ENCODE measurements around the gene CRAMP1.

Gene CRAMP1

GRCh38 chr16:1640261-1640941 lies 28.2 kb downstream of the CRAMP1 start:
- no peak for TF ChIP-seq Cebpa-rat (IDR thresholded peaks at IDR 0.05)
- peaks cover 93% of the 10 kb centered on the region for H3K36me3 ChIP-seq
- no peaks in the 10 kb centered on the region for H3K9me3 ChIP-seq
- peak overlapping the region; percentile 83 for H3K4me2 ChIP-seq
- H3K9ac ChIP-seq: peak overlapping the region; percentile 42
- H3K27ac ChIP-seq: peak overlapping the region; percentile 78
- H3K27me3 ChIP-seq: no peaks in the 10 kb centered on the region
- H3K4me3 ChIP-seq: peak overlapping the region; percentile 22; the same call in 1 of the 2 replicates
- peaks cover 71% of the 10 kb centered on the region for H3K4me1 ChIP-seq
- no peaks in the 10 kb centered on the region; the same call in 1 of the 2 replicates for H4K20me1 ChIP-seq

DNA sequence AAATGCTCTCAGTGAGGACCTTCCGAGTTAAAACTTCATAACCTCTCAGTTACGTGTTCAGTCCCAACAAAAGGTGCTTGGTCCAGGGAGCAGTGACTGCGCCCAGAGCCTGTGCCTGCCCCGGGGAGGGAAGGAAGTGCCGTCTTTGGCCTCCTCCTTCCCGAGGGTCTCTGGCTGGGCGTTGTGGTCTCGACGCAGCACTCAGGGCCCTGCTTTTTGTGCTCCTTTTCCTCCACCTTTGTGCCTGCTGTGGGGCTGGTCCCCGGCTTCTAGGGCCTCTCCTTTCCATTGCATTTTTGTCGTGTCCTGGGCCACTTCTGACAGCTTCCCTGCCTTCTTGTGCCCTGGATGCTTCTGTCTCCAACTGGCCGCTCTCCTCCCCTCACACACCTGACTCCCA lies 29.1 kb downstream of the CRAMP1 start:
- H3K4me1 ChIP-seq: peaks cover 80% of the 10 kb centered on the region
- peaks cover 93% of the 10 kb centered on the region for H3K36me3 ChIP-seq
- no peak for TF ChIP-seq Cebpa-rat (IDR thresholded peaks at IDR 0.05)
- no peaks in the 10 kb centered on the region for H4K20me1 ChIP-seq
- H3K27me3 ChIP-seq: no peaks in the 10 kb centered on the region
- peak overlapping the region; percentile 83 for H3K4me2 ChIP-seq
- peak overlapping the region; percentile 42 for H3K9ac ChIP-seq
- H3K4me3 ChIP-seq: no peak overlapping the region
- no peaks in the 10 kb centered on the region for H3K9me3 ChIP-seq
- H3K27ac ChIP-seq: peak overlapping the region; percentile 78

DNA sequence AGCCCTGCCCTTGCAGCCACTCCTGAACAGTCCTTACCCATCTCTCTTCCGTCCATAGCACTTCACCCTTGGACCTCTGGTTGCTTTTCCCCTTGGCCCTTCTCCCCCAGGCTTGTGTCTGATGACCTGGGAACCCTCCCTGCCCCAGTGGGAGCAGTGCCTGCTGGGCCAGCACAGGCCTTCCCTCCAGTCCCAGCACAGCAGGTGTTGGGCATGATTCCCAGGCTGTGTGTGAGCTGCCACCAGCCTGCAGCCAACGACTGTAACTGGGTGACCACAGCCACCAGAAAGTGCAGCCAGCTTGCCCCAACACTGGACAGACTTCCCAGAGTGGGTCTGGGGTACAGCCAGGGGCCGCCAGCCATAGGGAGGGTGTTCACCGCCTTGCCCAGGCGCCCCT lies 30.0 kb downstream of the CRAMP1 start:
- Histone ChIP-seq H3K27ac (peak overlapping the region; percentile 78), H3K9ac (no peak overlapping the region; the same call in 1 of the 2 replicates), H3K36me3 (peaks cover 86% of the 10 kb centered on the region), H4K20me1 (no peaks in the 10 kb centered on the region), H3K4me2 (peak overlapping the region; percentile 12; the same call in 1 of the 2 replicates), H3K4me3 (no peak overlapping the region), H3K9me3 (no peaks in the 10 kb centered on the region), H3K27me3 (no peaks in the 10 kb centered on the region), H3K4me1 (peaks cover 88% of the 10 kb centered on the region)
- no peak for TF ChIP-seq Cebpa-rat (IDR thresholded peaks at IDR 0.05)

- Histone ChIP-seq H3K4me3 (no peak overlapping the region), H3K36me3 (peaks cover 80% of the 10 kb centered on the region), H3K27ac (peak overlapping the region; percentile 78), H3K9ac (no peak overlapping the region; the same call in 1 of the 2 replicates), H4K20me1 (no peaks in the 10 kb centered on the region), H3K4me2 (no peak overlapping the region), H3K4me1 (peaks cover 94% of the 10 kb centered on the region), H3K27me3 (no peaks in the 10 kb centered on the region), H3K9me3 (no peaks in the 10 kb centered on the region)
- no peak for TF ChIP-seq Cebpa-rat (IDR thresholded peaks at IDR 0.05)
Observed at GRCh38 chr16:1642753-1643152, 30.6 kb downstream of the CRAMP1 start.

- Histone ChIP-seq H3K4me3 (no peak overlapping the region), H3K27ac (peak overlapping the region; percentile 98; the same call in 1 of the 2 replicates), H3K36me3 (peaks cover 72% of the 10 kb centered on the region), H3K27me3 (no peaks in the 10 kb centered on the region), H3K9me3 (no peaks in the 10 kb centered on the region), H3K4me2 (no peak overlapping the region), H4K20me1 (no peaks in the 10 kb centered on the region), H3K4me1 (peaks cover 94% of the 10 kb centered on the region), H3K9ac (no peak overlapping the region)
- no peak for TF ChIP-seq Cebpa-rat (IDR thresholded peaks at IDR 0.05)
Observed at GRCh38 chr16:1643521-1643920, 31.4 kb downstream of the CRAMP1 start.

DNA sequence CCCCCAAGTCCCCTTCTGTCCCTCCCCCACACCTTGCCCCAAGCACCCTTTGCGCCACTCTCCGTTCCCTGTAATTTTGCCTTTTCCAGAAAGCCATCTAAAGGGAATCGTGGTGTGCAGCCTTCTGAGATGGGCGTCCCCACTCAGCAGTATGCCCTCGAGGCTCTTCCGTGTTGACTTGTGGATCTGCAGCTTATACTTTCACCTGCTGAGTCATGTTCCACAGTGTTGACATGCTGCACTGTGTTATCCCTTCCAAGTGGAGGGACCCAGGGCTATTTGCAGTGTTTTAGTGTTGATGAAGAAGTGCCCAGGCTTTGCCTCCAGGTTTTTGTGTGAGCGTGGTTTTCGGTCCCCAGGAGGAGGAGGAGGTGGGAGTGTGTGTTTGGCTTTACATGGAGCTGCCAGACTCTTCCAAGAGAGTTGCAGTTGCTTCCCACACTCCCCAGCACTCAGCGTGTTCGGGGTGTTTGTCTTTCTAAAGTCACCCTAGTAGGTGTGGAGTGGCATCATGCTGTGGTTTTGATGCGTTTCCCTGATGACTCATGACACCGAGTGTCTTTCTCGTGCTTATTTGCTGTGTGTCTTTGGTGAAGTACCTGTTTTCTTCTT lies 33.9 kb downstream of the CRAMP1 start:
- Histone ChIP-seq H3K9me3 (no peaks in the 10 kb centered on the region), H3K9ac (peak overlapping the region; percentile 86; the same call in 1 of the 2 replicates), H3K36me3 (peaks cover 59% of the 10 kb centered on the region), H3K27me3 (no peaks in the 10 kb centered on the region), H4K20me1 (no peaks in the 10 kb centered on the region), H3K4me1 (peaks cover 87% of the 10 kb centered on the region), H3K4me2 (peak overlapping the region; percentile 80), H3K4me3 (no peak overlapping the region), H3K27ac (peak overlapping the region; percentile 98)
- TF ChIP-seq Cebpa-rat (IDR thresholded peaks at IDR 0.05): no peak

DNA sequence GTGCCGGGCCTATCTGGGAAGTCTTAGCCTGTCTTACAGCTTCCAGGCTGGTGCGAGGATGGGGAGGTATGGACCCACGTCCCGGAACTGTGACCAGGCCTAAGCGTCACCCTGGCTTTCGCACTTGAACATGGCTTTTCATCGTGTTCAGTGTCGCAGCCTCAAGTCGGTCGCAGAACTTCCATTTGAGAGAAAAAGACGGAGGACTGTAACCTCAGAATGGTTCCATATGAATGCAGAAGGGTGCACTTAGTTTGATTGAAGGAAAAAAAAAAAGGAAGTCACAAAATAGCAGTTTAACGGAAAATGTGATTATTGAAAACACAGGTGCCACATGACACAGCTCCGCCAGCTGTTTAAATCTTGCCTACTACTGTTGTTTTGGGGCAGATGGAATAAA lies 35.7 kb downstream of the CRAMP1 start:
- Histone ChIP-seq H3K27me3 (no peaks in the 10 kb centered on the region), H3K9me3 (no peaks in the 10 kb centered on the region), H3K4me1 (peaks cover 69% of the 10 kb centered on the region), H3K4me3 (0 out of 2 replicates have a peak overlapping the region, but pooled peaks have one; percentile 31), H3K27ac (peak overlapping the region; percentile 98), H3K9ac (peak overlapping the region; percentile 86), H4K20me1 (no peaks in the 10 kb centered on the region), H3K36me3 (peaks cover 59% of the 10 kb centered on the region), H3K4me2 (peak overlapping the region; percentile 80)
- TF ChIP-seq Cebpa-rat (IDR thresholded peaks at IDR 0.05): no peak

- no peak for TF ChIP-seq Cebpa-rat (IDR thresholded peaks at IDR 0.05)
- no peak overlapping the region for H3K9ac ChIP-seq
- H3K27ac ChIP-seq: peak overlapping the region; percentile 98
- no peaks in the 10 kb centered on the region for H3K9me3 ChIP-seq
- no peaks in the 10 kb centered on the region for H3K27me3 ChIP-seq
- peaks cover 57% of the 10 kb centered on the region for H3K36me3 ChIP-seq
- H3K4me1 ChIP-seq: peaks cover 63% of the 10 kb centered on the region
- H3K4me2 ChIP-seq: peak overlapping the region; percentile 80; the same call in 1 of the 2 replicates
- no peak overlapping the region for H3K4me3 ChIP-seq
- no peaks in the 10 kb centered on the region for H4K20me1 ChIP-seq
Observed at GRCh38 chr16:1650131-1650530, 38.0 kb downstream of the CRAMP1 start.

DNA sequence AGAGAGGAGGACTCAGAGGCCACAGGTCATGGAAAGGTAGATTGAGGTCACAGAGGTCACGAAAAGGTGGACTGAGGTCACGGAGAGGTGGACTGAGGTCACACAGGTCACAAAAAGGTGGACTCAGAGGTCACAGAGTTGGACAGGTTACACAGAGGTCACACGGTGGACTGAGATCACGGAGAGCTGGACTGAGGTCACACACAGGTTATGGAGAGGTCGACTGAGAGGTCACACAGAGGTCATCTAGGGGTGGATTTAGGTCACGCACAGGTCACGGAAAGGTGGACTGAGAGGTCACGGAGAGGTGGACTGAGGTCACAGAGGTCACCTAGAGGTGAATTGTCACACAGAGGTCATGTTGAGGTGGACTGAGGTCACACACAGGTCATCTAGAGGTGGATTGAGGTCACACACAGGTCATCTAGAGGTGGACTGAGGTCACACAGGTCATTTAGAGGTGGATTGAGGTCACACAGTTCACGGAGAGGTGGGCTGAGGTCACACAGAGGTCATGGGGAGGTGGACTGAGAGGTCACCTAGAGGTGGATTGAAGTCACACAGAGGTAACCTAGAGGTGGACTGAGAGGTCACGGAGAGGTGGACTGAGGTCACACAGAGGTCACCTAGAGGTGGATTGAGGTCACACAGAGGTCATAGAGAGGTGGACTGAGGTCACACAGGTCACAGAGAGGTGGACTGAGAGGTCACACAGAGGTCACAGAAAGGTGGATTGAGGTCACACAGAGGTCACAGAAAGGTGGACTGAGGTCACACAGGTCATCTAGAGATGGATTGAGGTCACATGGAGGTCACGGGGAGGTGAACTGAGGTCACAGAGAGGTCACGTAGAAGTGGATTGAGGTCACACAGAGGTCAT lies 39.2 kb downstream of the CRAMP1 start:
- Histone ChIP-seq H3K9me3 (no peaks in the 10 kb centered on the region), H3K9ac (no peak overlapping the region), H3K27me3 (no peaks in the 10 kb centered on the region), H3K4me2 (no peak overlapping the region), H3K36me3 (peaks cover 57% of the 10 kb centered on the region), H4K20me1 (no peaks in the 10 kb centered on the region), H3K4me3 (no peak overlapping the region), H3K4me1 (peaks cover 54% of the 10 kb centered on the region), H3K27ac (peak overlapping the region; percentile 98)
- TF ChIP-seq Cebpa-rat (IDR thresholded peaks at IDR 0.05): no peak

Measured in BLaER1 (cell line).